Hematopoietic multipotent progenitor cell treated with erythropoietin and hydrocortisone succinate and interleukin-3 and kit ligand, for 8 days (in vitro differentiated cells): Measurements from ENCODE around the gene THRA.
A peak's percentile ranks its signal among the peaks of the same experiment; 100 is the strongest.

Experiments used
- DNase-seq: peaks from one replicate; pipeline ENCODE4 v3.0.0-alpha.2; 2015

THRA gene

GRCh38 chr17:40027614-40028012 lies 35.2 kb upstream of the THRA start:
- no peak for DNase-seq

GRCh38 chr17:40028595-40028994 lies 34.2 kb upstream of the THRA start:
- no peak for DNase-seq

GRCh38 chr17:40031706-40032105 lies 31.1 kb upstream of the THRA start:
- no peak for DNase-seq

GRCh38 chr17:40032322-40033320 lies 30.1 kb upstream of the THRA start:
- no peak for DNase-seq

- no peak for DNase-seq
These were observed 29.4 kb upstream of the THRA start for GRCh38 chr17:40033339-40033738.

GRCh38 chr17:40034426-40035161 lies 28.2 kb upstream of the THRA start:
- DNase-seq = no peak

GRCh38 chr17:40035162-40035559 lies 27.6 kb upstream of the THRA start:
- DNase-seq = peak; percentile 20

GRCh38 chr17:40038882-40039513 lies 23.8 kb upstream of the THRA start:
- DNase-seq = peak; percentile 49

- no peak for DNase-seq
These were observed 21.6 kb upstream of the THRA start for GRCh38 chr17:40041196-40041595.

GRCh38 chr17:40056379-40057015 lies 6.3 kb upstream of the THRA start:
- peak; percentile 22 for DNase-seq

- peak; percentile 2 for DNase-seq
These were observed 4.5 kb upstream of the THRA start for GRCh38 chr17:40058186-40058784.

- DNase-seq = no peak
These were observed 3.9 kb upstream of the THRA start for GRCh38 chr17:40058865-40059264.

- peak; percentile 0 for DNase-seq
These were observed 2.9 kb upstream of the THRA start for GRCh38 chr17:40059729-40060475.

GRCh38 chr17:40060887-40061608 lies 1.7 kb upstream of the THRA start:
- DNase-seq = peak; percentile 0

- DNase-seq = peak; percentile 1
These were observed 1.1 kb upstream of the THRA start for GRCh38 chr17:40061609-40062038.

- DNase-seq = peak; percentile 44
These were observed 514 bp downstream of the THRA start for GRCh38 chr17:40063187-40063771.

GRCh38 chr17:40063901-40064531 lies 1.3 kb downstream of the THRA start:
- peak; percentile 41 for DNase-seq

- DNase-seq = no peak
These were observed 2.4 kb downstream of the THRA start for GRCh38 chr17:40064971-40065768.
